Mesenchymal stem cell (in vitro differentiated cells and primary cell): ENCODE data around the gene RMRP.

ENCODE experiments used
- DNase-seq: peaks from one replicate; pipeline ENCODE4 v3.0.0-alpha.2; 2013
- H2AFZ ChIP-seq: one replicate; pipeline ENCODE4 v1.6.1; 2013; ENCODE audit warnings: low read depth, mild to moderate bottlenecking, control low read depth, inconsistent platforms, low read length, moderate library complexity
- H2AK5ac ChIP-seq: 2 replicates; pipeline ENCODE4 v1.6.1; 2013; ENCODE audit warnings: low read length, moderate library complexity, mild to moderate bottlenecking, inconsistent platforms; ENCODE audit not compliant: severe bottlenecking
- H2BK120ac ChIP-seq: one replicate; pipeline ENCODE4 v1.6.1; 2013; ENCODE audit warnings: low read depth, mild to moderate bottlenecking, inconsistent platforms, low read length, moderate library complexity
- H2BK12ac ChIP-seq, 2 experiments: one replicate each; pipeline ENCODE4 v1.6.1; 2013; ENCODE audit warnings: inconsistent platforms in 2 of 2, low read length in 2 of 2, mild to moderate bottlenecking in 2 of 2, moderate library complexity in 2 of 2, control low read depth in 1 of 2
- H2BK15ac ChIP-seq: one replicate; pipeline ENCODE4 v1.6.1; 2013; ENCODE audit warnings: mild to moderate bottlenecking, low read depth, inconsistent platforms; ENCODE audit not compliant: poor library complexity, severe bottlenecking
- H2BK5ac ChIP-seq: 2 replicates; pipeline ENCODE4 v1.6.1; 2013; ENCODE audit warnings: low read depth, mild to moderate bottlenecking, low read length, control low read depth, inconsistent platforms; ENCODE audit not compliant: poor library complexity, severe bottlenecking
- H3K14ac ChIP-seq, 2 experiments: one replicate each; pipeline ENCODE4 v1.6.1; 2013; ENCODE audit warnings: inconsistent platforms in 2 of 2, low read length in 2 of 2, control low read depth in 1 of 2, mild to moderate bottlenecking in 1 of 2, moderate library complexity in 1 of 2
- H3K18ac ChIP-seq, 2 experiments: one replicate each; pipeline ENCODE4 v1.6.1; 2013; ENCODE audit warnings: inconsistent platforms in 2 of 2, low read length in 2 of 2, control low read depth in 1 of 2, low read depth in 1 of 2, mild to moderate bottlenecking in 1 of 2
- H3K23ac ChIP-seq, 2 experiments: one replicate each; pipeline ENCODE4 v1.6.1; 2013; ENCODE audit warnings: inconsistent platforms in 2 of 2, low read length in 2 of 2, mild to moderate bottlenecking in 2 of 2, moderate library complexity in 2 of 2, control low read depth in 1 of 2
- H3K27ac ChIP-seq: 2 replicates; pipeline ENCODE4 v1.5.1; 2013; ENCODE audit warnings: mild to moderate bottlenecking, moderate library complexity, low read length, control low read depth, inconsistent platforms; ENCODE audit not compliant: poor library complexity, severe bottlenecking
- H3K27me3 ChIP-seq, 2 experiments: 2 replicates each; pipeline versions ENCODE4 v1.6.1 to v1.7.0; 2013; ENCODE audit warnings: low read length in 2 of 2, mild to moderate bottlenecking in 2 of 2, moderate library complexity in 2 of 2, control low read depth in 1 of 2, inconsistent platforms in 1 of 2; ENCODE audit not compliant: control insufficient read depth in 1 of 2, insufficient read depth in 1 of 2
- H3K36me3 ChIP-seq, 2 experiments: 2 replicates each; pipeline versions ENCODE4 v1.6.1 to v1.7.0; 2013; ENCODE audit warnings: low read length in 2 of 2, control low read depth in 1 of 2, inconsistent platforms in 1 of 2, low read depth in 1 of 2, mild to moderate bottlenecking in 1 of 2; ENCODE audit not compliant: insufficient read depth in 2 of 2, control insufficient read depth in 1 of 2
- H3K4ac ChIP-seq, 2 experiments: one replicate each; pipeline ENCODE4 v1.6.1; 2013; ENCODE audit warnings: inconsistent platforms in 2 of 2, low read length in 2 of 2, mild to moderate bottlenecking in 2 of 2, moderate library complexity in 2 of 2, control low read depth in 1 of 2, low read depth in 1 of 2
- H3K4me1 ChIP-seq: 2 replicates; pipeline ENCODE4 v1.6.1; 2013; ENCODE audit warnings: low read depth, low read length, control low read depth; ENCODE audit not compliant: control insufficient read depth, insufficient read depth
- H3K4me2 ChIP-seq: 2 replicates; pipeline ENCODE4 v1.6.1; 2013; ENCODE audit warnings: low read length, mild to moderate bottlenecking, inconsistent platforms; ENCODE audit not compliant: poor library complexity, severe bottlenecking
- H3K4me3 ChIP-seq, 2 experiments: 2 replicates each; pipeline versions ENCODE4 v1.5.1 to v1.7.0; 2013; ENCODE audit warnings: low read length in 2 of 2, mild to moderate bottlenecking in 2 of 2, control low read depth in 1 of 2, low read depth in 1 of 2; ENCODE audit not compliant: insufficient read depth in 1 of 2
- H3K79me1 ChIP-seq: replicated peaks from 2 replicates; pipeline ENCODE4 v1.6.1; 2013; ENCODE audit warnings: mild to moderate bottlenecking, control low read depth, low read length, inconsistent platforms; ENCODE audit not compliant: poor library complexity, severe bottlenecking
- H3K9ac ChIP-seq: 2 replicates; pipeline ENCODE4 v1.7.0; 2013; ENCODE audit warnings: mild to moderate bottlenecking, low read length, moderate library complexity
- H3K9me3 ChIP-seq: 2 replicates; pipeline ENCODE4 v1.7.0; 2013; ENCODE audit warnings: mild to moderate bottlenecking, low read length; ENCODE audit not compliant: control insufficient read depth
- H4K8ac ChIP-seq: one replicate; pipeline ENCODE4 v1.6.1; 2013; ENCODE audit warnings: inconsistent platforms, mild to moderate bottlenecking, low read length, moderate library complexity
- H4K91ac ChIP-seq: one replicate; pipeline ENCODE4 v1.6.1; 2013; ENCODE audit warnings: mild to moderate bottlenecking, low read length, inconsistent platforms
- WGBS: methylation state at CpG from one replicate; pipeline ENCODE4 v1.1.7; 2013; ENCODE audit warnings: mixed read lengths; 5-methylcytosine and 5-hydroxymethylcytosine counted together

Gene RMRP

GRCh38 chr9:35675204-35675603 is 17.4 kb upstream of the RMRP start:
- Histone ChIP-seq H3K79me1 (no peaks in the 10 kb centered on the region), H3K36me3 (no peaks in the 10 kb centered on the region), H2AFZ (no peak overlapping the region), H4K91ac (no peak overlapping the region), H3K27ac (no peak overlapping the region), H3K9ac (no peak overlapping the region), H2BK15ac (peak overlapping the region; percentile 90), H3K4me3 (peak overlapping the region in 1 of 2 experiments; percentile 75), H2BK120ac (no peak overlapping the region), H3K4me2 (peak overlapping the region; percentile 78), H2BK12ac (no peak overlapping the region), H3K27me3 (peaks cover 4 to 24% of the 10 kb centered on the region in 2 experiments), H3K18ac (no peak overlapping the region), H2BK5ac (no peak overlapping the region), H3K23ac (no peak overlapping the region), H3K4ac (no peak overlapping the region), H3K4me1 (peaks cover 13% of the 10 kb centered on the region), H3K14ac (no peak overlapping the region), H3K9me3 (no peaks in the 10 kb centered on the region), H4K8ac (peak overlapping the region; percentile 96), H2AK5ac (no peak overlapping the region)
- no peak for DNase-seq
- 38% methylated on average over 12 of the region's 13 CpGs for WGBS

- Histone ChIP-seq H3K23ac (no peak overlapping the region), H3K4ac (no peak overlapping the region), H2AK5ac (no peak overlapping the region), H2BK15ac (no peak overlapping the region), H3K27me3 (peaks cover 4 to 24% of the 10 kb centered on the region in 2 experiments), H3K4me3 (no peak overlapping the region), H4K8ac (no peak overlapping the region), H2BK5ac (no peak overlapping the region), H3K9me3 (no peaks in the 10 kb centered on the region), H3K27ac (no peak overlapping the region), H3K9ac (no peak overlapping the region), H2BK120ac (no peak overlapping the region), H3K14ac (no peak overlapping the region), H3K36me3 (no peaks in the 10 kb centered on the region), H4K91ac (no peak overlapping the region), H3K79me1 (no peaks in the 10 kb centered on the region), H3K4me2 (no peak overlapping the region), H3K4me1 (peaks cover 21% of the 10 kb centered on the region), H2AFZ (no peak overlapping the region), H2BK12ac (no peak overlapping the region), H3K18ac (no peak overlapping the region)
- DNase-seq: no peak
- WGBS: 87% methylated on average over 3 of the region's 3 CpGs
These were observed 16.2 kb upstream of the RMRP start for GRCh38 chr9:35674025-35674361.

DNA sequence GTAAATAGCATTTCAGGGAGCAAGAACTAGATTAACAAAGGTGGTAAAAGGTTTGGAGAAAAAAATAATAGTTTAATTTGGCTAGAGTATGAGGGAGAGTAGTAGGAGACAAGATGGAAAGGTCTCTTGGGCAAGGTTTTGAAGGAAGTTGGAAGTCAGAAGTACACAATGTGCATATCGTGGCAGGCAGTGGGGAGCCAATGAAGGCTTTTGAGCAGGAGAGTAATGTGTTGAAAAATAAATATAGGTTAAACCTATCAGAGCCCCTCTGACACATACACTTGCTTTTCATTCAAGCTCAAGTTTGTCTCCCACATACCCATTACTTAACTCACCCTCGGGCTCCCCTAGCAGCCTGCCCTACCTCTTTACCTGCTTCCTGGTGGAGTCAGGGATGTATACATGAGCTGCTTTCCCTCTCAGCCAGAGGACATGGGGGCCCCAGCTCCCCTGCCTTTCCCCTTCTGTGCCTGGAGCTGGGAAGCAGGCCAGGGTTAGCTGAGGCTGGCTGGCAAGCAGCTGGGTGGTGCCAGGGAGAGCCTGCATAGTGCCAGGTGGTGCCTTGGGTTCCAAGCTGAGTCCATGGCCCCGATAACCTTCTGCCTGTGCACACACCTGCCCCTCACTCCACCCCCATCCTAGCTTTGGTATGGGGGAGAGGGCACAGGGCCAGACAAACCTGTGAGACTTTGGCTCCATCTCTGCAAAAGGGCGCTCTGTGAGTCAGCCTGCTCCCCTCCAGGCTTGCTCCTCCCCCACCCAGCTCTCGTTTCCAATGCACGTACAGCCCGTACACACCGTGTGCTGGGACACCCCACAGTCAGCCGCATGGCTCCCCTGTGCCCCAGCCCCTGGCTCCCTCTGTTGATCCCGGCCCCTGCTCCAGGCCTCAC is 15.6 kb upstream of the RMRP start, which contains the start of gene CA9:
CA9 (plus strand) TSS at position 797 of the 893 bp plus-strand sequence; CDS start at position 829, 32 bp downstream.
- no peak within 1 kb of the TSS for H2AK5ac ChIP-seq
- no peak within 1 kb of the TSS for H3K4me3 ChIP-seq
- H3K9me3 ChIP-seq: no peaks in the 10 kb centered on the region
- H3K14ac ChIP-seq: no peak within 1 kb of the TSS
- H2AFZ ChIP-seq: no peak within 1 kb of the TSS
- H2BK15ac ChIP-seq: no peak within 1 kb of the TSS
- H3K18ac ChIP-seq: no peak within 1 kb of the TSS
- no peak within 1 kb of the TSS for H4K8ac ChIP-seq
- no peak within 1 kb of the TSS for H2BK5ac ChIP-seq
- H3K27ac ChIP-seq: no peak within 1 kb of the TSS
- peaks cover 22% of the 10 kb centered on the region for H3K4me1 ChIP-seq
- WGBS: 82% methylated on average over 9 of the region's 10 CpGs
- DNase-seq: no peak
- no peak within 1 kb of the TSS for H3K23ac ChIP-seq
- no peaks in the 10 kb centered on the region for H3K36me3 ChIP-seq
- no peaks in the 10 kb centered on the region for H3K79me1 ChIP-seq
- no peak within 1 kb of the TSS for H2BK12ac ChIP-seq
- H3K4me2 ChIP-seq: no peak within 1 kb of the TSS
- H3K9ac ChIP-seq: no peak within 1 kb of the TSS
- H2BK120ac ChIP-seq: no peak within 1 kb of the TSS
- H4K91ac ChIP-seq: peak within 1 kb of the TSS; percentile 52
- no peak within 1 kb of the TSS for H3K4ac ChIP-seq
- H3K27me3 ChIP-seq: peaks cover 4 to 24% of the 10 kb centered on the region in 2 experiments

- no peak overlapping the region for H2AFZ ChIP-seq
- no peak overlapping the region for H3K14ac ChIP-seq
- H2AK5ac ChIP-seq: peak overlapping the region; percentile 65
- peaks cover 3 to 7% of the 10 kb centered on the region in 2 experiments for H3K27me3 ChIP-seq
- peak overlapping the region in 1 of 2 experiments; percentile 21 for H2BK12ac ChIP-seq
- WGBS: 44% methylated on average over 6 of the region's 6 CpGs
- peak; percentile 58 for DNase-seq
- H2BK120ac ChIP-seq: peak overlapping the region; percentile 54
- H3K36me3 ChIP-seq: no peaks in the 10 kb centered on the region
- H3K4me3 ChIP-seq: no peak overlapping the region
- H4K91ac ChIP-seq: no peak overlapping the region
- peak overlapping the region; percentile 84 for H3K27ac ChIP-seq
- no peak overlapping the region for H2BK15ac ChIP-seq
- H2BK5ac ChIP-seq: peak overlapping the region; percentile 46
- no peaks in the 10 kb centered on the region for H3K9me3 ChIP-seq
- H4K8ac ChIP-seq: peak overlapping the region; percentile 7
- peak overlapping the region; percentile 37 to 92 for H3K18ac ChIP-seq
- peak overlapping the region in 1 of 2 experiments; percentile 47 for H3K4ac ChIP-seq
- no peak overlapping the region for H3K4me2 ChIP-seq
- H3K9ac ChIP-seq: no peak overlapping the region
- H3K23ac ChIP-seq: no peak overlapping the region
- peaks cover 2% of the 10 kb centered on the region for H3K79me1 ChIP-seq
- H3K4me1 ChIP-seq: peaks cover 25% of the 10 kb centered on the region
These were observed 11.7 kb upstream of the RMRP start for GRCh38 chr9:35669331-35670145.
